HL-60/S4 treated with retinoic acid at 250 ng/mL for 4 days and 3 days (cell line): ENCODE results near the gene OGDHL.
"Not testable (repeated sequence)": the region's sequence is repeated elsewhere in the genome, so short reads cannot be mapped to it uniquely, and the experiment has no call there.

ENCODE experiments used
- in situ Hi-C: fragments of 300-500 bp; cut with MboI; formaldehyde crosslinking; loops from 2 replicates; pipeline ENCODE4 v1.7.0; 2022; ENCODE audit warnings: low sequenced_read_pairs

The OGDHL gene

GRCh38 chr10:49740346-49741107 is 21.6 kb downstream of the OGDHL start:
- in situ Hi-C loops, result no loop called here

GRCh38 chr10:49739426-49739825 is 22.7 kb downstream of the OGDHL start:
- in situ Hi-C loops, result no loop called here

DNA sequence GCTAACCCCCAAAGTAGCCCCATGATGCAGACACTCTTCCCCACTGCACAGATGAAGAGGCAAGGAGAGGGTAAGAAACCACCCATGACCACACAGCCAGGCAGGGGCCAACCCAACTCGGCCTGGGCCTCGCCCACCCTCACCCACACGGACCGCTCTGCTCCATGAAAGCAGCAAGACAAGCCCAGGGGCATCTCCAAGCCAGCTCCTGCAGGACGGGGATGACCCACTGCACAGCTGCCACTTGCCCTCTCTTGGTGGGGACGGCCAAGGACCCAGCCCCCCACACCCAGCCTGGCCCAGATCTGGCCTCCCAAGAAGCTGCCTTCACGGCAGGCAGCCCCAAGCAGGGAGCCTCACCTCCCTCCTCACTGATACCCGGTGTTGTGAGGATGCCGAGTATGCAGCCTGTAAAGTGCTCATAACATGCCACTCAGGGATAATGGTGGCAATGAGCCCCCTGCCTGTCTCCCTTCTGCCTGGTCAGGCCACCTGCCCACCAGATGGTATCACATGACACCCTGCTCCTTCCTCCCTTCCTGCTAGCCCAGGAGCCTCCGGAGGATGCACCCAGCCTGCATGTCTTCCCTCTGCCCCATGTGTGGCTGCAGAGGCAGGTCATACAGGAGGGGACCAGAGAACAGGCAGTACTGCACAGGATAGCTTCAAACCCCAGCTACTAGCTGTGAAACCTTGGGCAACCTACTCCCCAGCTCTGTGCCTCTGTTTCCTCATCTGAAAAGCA is 23.3 kb downstream of the OGDHL start:
- in situ Hi-C loops, result no loop called here

DNA sequence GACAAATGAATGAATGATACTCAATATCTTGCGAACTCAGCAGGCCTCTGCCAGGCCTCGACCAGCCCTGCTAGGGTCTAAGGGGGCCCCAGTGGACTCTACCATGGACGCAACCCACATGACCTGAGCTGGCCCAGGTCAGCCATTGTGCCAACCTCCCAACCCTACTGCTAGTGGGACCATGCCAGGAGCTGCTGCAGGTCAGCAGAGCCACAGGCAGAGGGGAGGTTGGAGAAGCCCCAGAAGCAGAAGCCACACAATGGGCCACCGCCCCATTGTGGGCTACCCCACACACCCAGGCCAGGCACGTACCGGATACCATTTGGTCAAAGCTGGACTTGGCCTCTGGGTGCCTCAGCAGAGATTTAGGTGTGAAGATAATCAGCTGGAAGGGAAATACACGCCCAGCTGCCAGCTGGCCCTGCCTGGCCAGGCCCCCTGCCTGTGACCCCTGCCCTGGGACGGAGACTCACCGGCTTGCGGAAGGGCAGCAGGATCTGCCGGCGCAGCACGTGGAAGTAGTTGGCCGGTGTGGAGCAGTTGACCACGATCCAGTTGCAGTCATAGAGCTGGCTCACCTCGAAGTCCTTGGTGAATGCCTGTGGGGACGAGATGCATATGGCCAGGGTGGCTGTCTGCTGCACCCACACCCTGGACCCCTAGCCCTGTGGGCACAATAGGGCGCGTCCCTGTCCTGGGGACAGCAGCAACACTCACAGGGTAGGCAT is 24.5 kb downstream of the OGDHL start:
- in situ Hi-C loops, result no loop called here

- in situ Hi-C loops, result no loop called here
Observed at GRCh38 chr10:49736564-49737113, 25.5 kb downstream of the OGDHL start.

DNA sequence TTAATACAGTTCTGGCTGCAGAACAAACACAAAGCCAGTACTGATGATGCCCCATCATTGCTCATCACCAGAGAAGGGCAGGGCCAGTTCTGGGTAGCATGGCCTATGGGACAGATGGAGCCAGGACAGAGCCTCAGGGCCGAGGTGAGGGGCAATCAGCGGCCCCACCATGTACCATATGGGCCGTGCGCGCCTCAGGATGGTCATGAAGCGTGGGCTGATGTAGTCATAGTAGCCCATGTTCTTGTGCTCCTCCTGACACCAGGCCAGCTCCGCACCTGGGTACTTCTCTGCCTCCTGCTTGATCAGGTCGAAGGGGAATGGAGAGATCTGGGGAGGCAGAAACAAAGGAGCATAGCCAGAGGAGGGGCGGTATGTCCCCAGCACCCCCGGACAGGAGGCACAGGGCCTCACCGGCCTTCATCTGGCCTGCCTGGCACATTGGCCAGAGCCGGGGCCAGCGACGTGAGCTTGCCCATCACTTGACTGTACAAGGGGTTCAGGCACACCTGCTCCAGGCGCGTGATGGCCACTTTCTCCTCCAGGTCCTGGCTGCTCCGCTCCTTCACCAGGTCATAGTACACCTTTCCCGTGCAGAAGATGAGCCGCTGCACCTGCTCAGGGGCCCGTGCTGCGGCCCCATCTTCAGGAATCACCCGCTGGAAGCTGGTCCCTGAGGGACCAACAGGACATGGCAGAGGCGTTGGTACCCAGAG is 26.1 kb downstream of the OGDHL start:
- in situ Hi-C loops, result no loop called here

GRCh38 chr10:49735161-49735560 is 27.0 kb downstream of the OGDHL start:
- in situ Hi-C loops, result no loop called here

GRCh38 chr10:49734676-49735075 is 27.4 kb downstream of the OGDHL start:
- in situ Hi-C loops, result no loop called here

DNA sequence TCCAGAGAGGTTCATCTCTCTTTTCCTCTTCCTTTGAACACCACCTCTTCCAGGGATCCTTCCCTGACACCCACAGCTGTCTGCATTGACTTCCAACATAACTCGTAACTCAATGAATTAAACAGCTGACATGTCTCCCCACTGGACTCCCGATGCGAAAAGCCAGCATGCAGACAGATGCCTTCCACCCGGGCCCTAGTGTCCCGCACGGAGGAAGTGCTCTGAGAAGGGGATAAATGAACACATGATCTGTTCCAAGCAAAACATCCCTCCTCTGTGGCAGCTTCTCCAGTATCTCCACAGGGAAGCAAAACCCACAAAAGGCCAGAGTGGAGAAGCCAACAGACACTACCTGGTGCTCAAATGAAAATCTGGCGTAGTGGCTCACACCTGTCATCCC is 28.3 kb downstream of the OGDHL start:
- in situ Hi-C loops, result no loop called here

- in situ Hi-C loops, result no loop called here
Observed at GRCh38 chr10:49726593-49726992, 35.5 kb downstream of the OGDHL start.

DNA sequence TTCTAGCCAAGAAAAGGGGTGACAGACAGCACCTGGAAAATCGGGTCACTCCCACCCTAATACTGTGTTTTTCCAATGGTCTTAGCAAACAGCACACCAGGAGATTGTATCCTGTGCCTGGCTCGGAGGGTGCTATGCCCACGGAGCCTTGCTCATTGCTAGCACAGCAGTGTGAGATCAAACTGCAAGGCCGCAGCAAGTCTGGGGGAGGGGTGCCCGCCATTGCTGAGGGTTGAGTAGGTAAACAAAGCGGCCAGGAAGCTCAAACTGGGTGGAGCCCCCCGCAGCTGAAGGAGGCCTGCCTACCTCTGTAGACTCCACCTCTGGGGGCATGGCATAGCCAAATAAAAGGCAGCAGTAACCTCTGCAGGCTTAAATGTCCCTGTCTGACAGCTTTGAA is 47.0 kb downstream of the OGDHL start:
- in situ Hi-C loops, result not testable (repeated sequence)

DNA sequence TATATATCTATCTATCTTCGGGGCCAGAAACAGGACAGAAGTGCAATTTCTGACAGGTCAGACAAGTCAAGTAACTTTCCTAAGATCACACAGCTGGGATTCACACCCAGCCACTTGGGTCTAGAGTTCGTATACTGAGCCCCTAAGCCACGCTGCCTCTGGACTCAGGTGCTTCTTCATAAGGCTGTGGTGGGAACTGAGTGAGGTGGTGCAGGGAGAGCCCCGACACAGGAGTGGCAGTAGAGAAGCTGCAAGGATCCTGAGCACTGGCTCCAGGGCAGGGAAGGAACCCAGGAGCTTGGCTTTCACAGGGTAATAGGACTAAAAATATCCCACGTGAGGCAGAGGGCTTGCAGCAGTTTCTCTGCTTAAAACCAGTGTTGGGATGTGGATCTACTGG is 48.9 kb downstream of the OGDHL start:
- in situ Hi-C loops, result no loop called here

GRCh38 chr10:49711481-49711880 is 50.6 kb downstream of the OGDHL start:
- in situ Hi-C loops, result no loop called here

DNA sequence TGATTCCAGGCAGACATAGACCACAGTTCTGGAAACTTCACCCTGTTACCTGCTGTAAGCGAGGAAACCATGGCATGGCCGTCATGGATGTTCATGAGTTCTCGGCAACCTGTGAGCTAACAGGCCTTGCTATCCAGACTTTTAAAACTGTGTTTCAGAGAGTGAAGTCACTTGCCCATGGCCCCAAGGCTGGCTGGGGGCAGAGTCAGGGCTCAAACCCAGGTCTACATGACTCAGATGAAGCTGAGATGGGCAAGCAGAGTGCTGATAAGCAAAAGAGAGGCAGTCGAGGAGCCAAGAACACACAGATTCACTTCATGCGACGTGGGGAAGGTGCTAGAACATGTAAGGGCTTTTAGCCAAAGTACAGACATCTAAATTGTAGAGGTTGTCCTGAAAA is 51.2 kb downstream of the OGDHL start:
- in situ Hi-C loops, result no loop called here

DNA sequence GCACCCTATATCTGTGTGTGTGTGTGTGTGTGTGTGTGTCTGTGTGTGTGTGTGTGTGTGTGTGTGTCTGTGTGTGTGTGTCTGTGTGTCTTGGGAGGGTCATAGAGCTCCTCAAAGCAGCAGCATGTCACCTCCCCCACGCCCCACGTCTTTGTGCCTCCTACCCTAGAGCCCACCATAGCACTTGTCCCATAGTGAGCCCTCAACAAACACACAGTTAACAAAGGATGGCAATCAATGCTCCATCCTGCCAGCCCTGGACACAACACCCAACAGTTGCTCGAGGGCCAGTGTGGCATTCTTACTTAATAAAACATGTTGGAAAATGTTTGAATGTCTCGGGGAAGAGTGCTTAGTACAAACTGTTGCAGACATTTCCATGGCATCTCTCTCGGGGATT is 52.2 kb downstream of the OGDHL start:
- in situ Hi-C loops, result no loop called here

GRCh38 chr10:49707585-49707984 is 54.5 kb downstream of the OGDHL start:
- in situ Hi-C loops, result no loop called here

- in situ Hi-C loops, result no loop called here
Observed at GRCh38 chr10:49700997-49701396, 61.1 kb downstream of the OGDHL start.

- in situ Hi-C loops, result no loop called here
Observed at GRCh38 chr10:49700211-49700610, 61.9 kb downstream of the OGDHL start.

DNA sequence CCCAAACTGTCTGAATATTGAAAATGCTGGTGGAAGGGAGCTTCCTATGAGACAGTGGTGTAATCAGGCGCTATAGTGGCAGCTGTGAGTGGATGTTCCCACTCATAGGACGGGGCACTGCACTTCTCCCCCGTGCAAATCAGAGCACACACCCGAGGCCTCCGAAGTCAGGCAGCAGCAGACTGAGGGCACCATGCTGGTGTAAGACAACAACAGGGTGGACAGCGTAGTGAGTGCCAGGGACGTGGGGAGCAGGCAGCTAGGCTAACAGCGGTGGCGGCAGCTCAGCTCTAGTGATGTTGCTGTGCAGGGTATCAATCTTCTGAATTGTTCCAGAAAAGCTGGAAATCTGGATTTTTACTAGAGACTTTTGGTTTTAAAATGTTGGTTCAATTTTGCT is 63.4 kb downstream of the OGDHL start:
- in situ Hi-C loops, result no loop called here

- in situ Hi-C loops, result no loop called here
Observed at GRCh38 chr10:49696311-49696710, 65.8 kb downstream of the OGDHL start.

DNA sequence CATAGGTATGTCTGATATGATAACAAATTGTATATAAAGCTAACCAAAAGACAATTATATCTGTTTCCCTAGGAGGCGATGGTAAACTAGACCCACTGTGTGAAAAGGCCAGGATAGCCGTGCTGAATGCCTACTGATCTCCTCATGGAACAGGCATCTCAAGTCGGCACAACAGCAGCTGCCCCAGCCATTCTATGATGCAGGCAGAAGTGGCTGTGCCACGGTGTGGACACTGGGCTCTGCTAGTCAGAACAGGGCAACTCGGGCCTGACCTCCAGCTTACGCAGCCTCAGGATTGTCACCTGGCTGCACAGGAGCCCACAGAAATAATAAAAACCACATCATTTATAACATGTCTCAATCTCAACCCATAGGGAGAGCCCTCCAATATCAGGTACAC is 67.7 kb downstream of the OGDHL start:
- in situ Hi-C loops, result no loop called here
